ENCODE data around the gene EIF2D.

Gene EIF2D

GRCh38 chr1:206554701-206555472 is 57.4 kb downstream of the EIF2D start:
- DNase-seq = no peak
- Histone ChIP-seq H3K36me3 (ENCODE audit: insufficient read depth, low read length) (peaks cover 8% of the 10 kb centered on the region; the same call in 1 of the 2 replicates), H3K4me2 (ENCODE audit: insufficient read depth, low read length) (no peak overlapping the region), H3K9ac (ENCODE audit: low read depth, low read length) (no peak overlapping the region), H3K4me3 (ENCODE audit: low read depth in 1 of 2, low read length in 2 of 2) (no peak overlapping the region), H3K27ac (ENCODE audit: low read length) (no peak overlapping the region), H3K9me3 (ENCODE audit: insufficient read depth, low read length, severe bottlenecking) (no peaks in the 10 kb centered on the region), H3K4me1 (ENCODE audit: insufficient read depth, low read length) (peaks cover 39% of the 10 kb centered on the region), H3K79me2 (ENCODE audit: insufficient read depth, low read length) (peaks cover 28% of the 10 kb centered on the region), H3K27me3 (ENCODE audit: insufficient read depth, low read length, poor library complexity) (no peaks in the 10 kb centered on the region), H4K20me1 (ENCODE audit: insufficient read depth, low read length) (no peaks in the 10 kb centered on the region), H2AFZ (ENCODE audit: low read depth, low read length) (no peak overlapping the region)
- TF ChIP-seq, protein P1, sequence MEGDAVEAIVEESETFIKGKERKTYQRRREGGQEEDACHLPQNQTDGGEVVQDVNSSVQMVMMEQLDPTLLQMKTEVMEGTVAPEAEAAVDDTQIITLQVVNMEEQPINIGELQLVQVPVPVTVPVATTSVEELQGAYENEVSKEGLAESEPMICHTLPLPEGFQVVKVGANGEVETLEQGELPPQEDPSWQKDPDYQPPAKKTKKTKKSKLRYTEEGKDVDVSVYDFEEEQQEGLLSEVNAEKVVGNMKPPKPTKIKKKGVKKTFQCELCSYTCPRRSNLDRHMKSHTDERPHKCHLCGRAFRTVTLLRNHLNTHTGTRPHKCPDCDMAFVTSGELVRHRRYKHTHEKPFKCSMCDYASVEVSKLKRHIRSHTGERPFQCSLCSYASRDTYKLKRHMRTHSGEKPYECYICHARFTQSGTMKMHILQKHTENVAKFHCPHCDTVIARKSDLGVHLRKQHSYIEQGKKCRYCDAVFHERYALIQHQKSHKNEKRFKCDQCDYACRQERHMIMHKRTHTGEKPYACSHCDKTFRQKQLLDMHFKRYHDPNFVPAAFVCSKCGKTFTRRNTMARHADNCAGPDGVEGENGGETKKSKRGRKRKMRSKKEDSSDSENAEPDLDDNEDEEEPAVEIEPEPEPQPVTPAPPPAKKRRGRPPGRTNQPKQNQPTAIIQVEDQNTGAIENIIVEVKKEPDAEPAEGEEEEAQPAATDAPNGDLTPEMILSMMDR (IDR thresholded peaks at IDR 0.05; ENCODE audit: borderline replicate concordance, extremely low read depth, low read length, poor library complexity, severe bottlenecking) = no peak
- no peak for TF ChIP-seq EZH2 (IDR thresholded peaks at IDR 0.05; ENCODE audit: borderline replicate concordance, low read depth, low read length, severe bottlenecking)
- ATAC-seq (ENCODE audit: insufficient read depth, low read depth) = no peak

DNA sequence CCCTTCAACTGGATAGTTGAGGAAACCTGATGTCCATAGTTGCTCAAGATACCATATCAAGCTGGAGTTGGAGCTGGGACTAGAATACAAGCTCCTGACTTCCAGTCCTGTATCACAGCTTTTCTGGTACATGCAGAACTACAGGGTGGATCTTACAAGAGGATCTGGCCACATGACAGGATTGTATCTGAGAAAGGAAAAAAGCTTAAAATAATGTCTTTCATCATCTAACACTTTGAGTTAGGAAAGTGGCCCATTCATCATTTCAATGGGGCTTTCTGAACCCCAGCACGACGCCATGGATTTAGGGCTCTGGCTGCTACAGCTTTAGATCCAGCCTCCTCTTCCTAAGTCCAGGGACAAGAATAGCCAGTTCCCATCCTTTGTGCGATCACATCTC is 58.1 kb downstream of the EIF2D start:
- no peak for ATAC-seq (ENCODE audit: insufficient read depth, low read depth)
- Histone ChIP-seq H3K4me3 (ENCODE audit: low read depth in 1 of 2, low read length in 2 of 2) (no peak overlapping the region), H3K27me3 (ENCODE audit: insufficient read depth, low read length, poor library complexity) (no peaks in the 10 kb centered on the region), H4K20me1 (ENCODE audit: insufficient read depth, low read length) (no peaks in the 10 kb centered on the region), H3K36me3 (ENCODE audit: insufficient read depth, low read length) (peaks cover 2% of the 10 kb centered on the region; the same call in 1 of the 2 replicates), H3K79me2 (ENCODE audit: insufficient read depth, low read length) (peaks cover 21% of the 10 kb centered on the region), H3K4me1 (ENCODE audit: insufficient read depth, low read length) (peaks cover 32% of the 10 kb centered on the region), H2AFZ (ENCODE audit: low read depth, low read length) (no peak overlapping the region), H3K9ac (ENCODE audit: low read depth, low read length) (no peak overlapping the region), H3K27ac (ENCODE audit: low read length) (no peak overlapping the region), H3K9me3 (ENCODE audit: insufficient read depth, low read length, severe bottlenecking) (no peaks in the 10 kb centered on the region), H3K4me2 (ENCODE audit: insufficient read depth, low read length) (no peak overlapping the region)
- no peak for TF ChIP-seq EZH2 (IDR thresholded peaks at IDR 0.05; ENCODE audit: borderline replicate concordance, low read depth, low read length, severe bottlenecking)
- TF ChIP-seq, protein P1 (IDR thresholded peaks at IDR 0.05; ENCODE audit: borderline replicate concordance, extremely low read depth, low read length, poor library complexity, severe bottlenecking) = no peak
- no peak for DNase-seq

DNA sequence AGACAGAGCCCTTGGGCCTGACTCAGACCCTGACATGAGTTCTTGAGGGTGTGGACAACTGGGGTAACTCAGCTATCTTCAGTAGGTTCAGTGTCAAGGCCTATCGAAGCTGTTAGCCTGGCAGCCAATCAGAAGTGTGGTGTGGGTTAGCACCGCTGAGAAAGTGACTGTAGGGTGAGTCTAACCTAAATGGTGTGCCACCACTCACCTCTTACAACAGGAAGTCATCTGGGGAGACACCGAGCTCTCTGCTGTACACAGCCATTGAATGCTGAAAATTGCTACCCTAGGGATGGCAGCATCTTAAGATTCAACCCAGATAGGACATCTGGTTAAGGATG is 60.3 kb downstream of the EIF2D start:
- TF ChIP-seq, protein P1 (IDR thresholded peaks at IDR 0.05; ENCODE audit: borderline replicate concordance, extremely low read depth, low read length, poor library complexity, severe bottlenecking) = no peak
- no peak for TF ChIP-seq EZH2 (IDR thresholded peaks at IDR 0.05; ENCODE audit: borderline replicate concordance, low read depth, low read length, severe bottlenecking)
- Histone ChIP-seq H3K27ac (ENCODE audit: low read length) (no peak overlapping the region), H3K4me3 (ENCODE audit: low read depth in 1 of 2, low read length in 2 of 2) (no peak overlapping the region), H3K79me2 (ENCODE audit: insufficient read depth, low read length) (no peaks in the 10 kb centered on the region), H3K9ac (ENCODE audit: low read depth, low read length) (no peak overlapping the region), H3K36me3 (ENCODE audit: insufficient read depth, low read length) (no peaks in the 10 kb centered on the region), H2AFZ (ENCODE audit: low read depth, low read length) (no peak overlapping the region), H3K4me2 (ENCODE audit: insufficient read depth, low read length) (no peak overlapping the region), H3K4me1 (ENCODE audit: insufficient read depth, low read length) (peaks cover 17% of the 10 kb centered on the region), H3K9me3 (ENCODE audit: insufficient read depth, low read length, severe bottlenecking) (no peaks in the 10 kb centered on the region), H3K27me3 (ENCODE audit: insufficient read depth, low read length, poor library complexity) (no peaks in the 10 kb centered on the region), H4K20me1 (ENCODE audit: insufficient read depth, low read length) (no peaks in the 10 kb centered on the region)
- no peak for ATAC-seq (ENCODE audit: insufficient read depth, low read depth)
- no peak for DNase-seq

Data from DND-41 (cell line).